ENCODE results near the gene F7. TPM values are rescaled to one million over a fixed set of nuclear protein-coding genes. Genes with fewer than 3 reads are reported as not detected.

The F7 gene
- total and polyA plus RNA-seq, 7 donors, result 0.36 TPM; not detected in 6

- Histone ChIP-seq H3K4me3 (no peak overlapping the region), H3K27me3 (no peaks in the 10 kb centered on the region), H3K27ac (no peak overlapping the region), H3K4me1 (no peaks in the 10 kb centered on the region), H3K9me3 (no peaks in the 10 kb centered on the region), H3K36me3 (no peaks in the 10 kb centered on the region)
- no peak for DNase-seq
- intact Hi-C loops (cut with DNase I), result no loop called here
- 89 to 90% methylated on average over 15 of the region's 15 CpGs for WGBS, 2 donors
- TF ChIP-seq POLR2A (IDR thresholded peaks at IDR 0.05) (no peak), EP300 (IDR thresholded peaks at IDR 0.05) (no peak), POLR2AphosphoS5 (IDR thresholded peaks at IDR 0.05) (no peak), CTCF (IDR thresholded peaks at IDR 0.05) (no peak)
These were observed 40.5 kb downstream of the F7 start for GRCh38 chr13:113145911-113146598.

- WGBS, 2 donors, result 87 to 88% methylated on average over 9 of the region's 9 CpGs
- TF ChIP-seq CTCF (IDR thresholded peaks at IDR 0.05) (no peak), POLR2AphosphoS5 (IDR thresholded peaks at IDR 0.05) (no peak), EP300 (IDR thresholded peaks at IDR 0.05) (no peak), POLR2A (IDR thresholded peaks at IDR 0.05) (no peak)
- DNase-seq, result no peak
These were observed 41.2 kb downstream of the F7 start for GRCh38 chr13:113146750-113147149.

GRCh38 chr13:113147206-113147605, 41.6 kb downstream of the F7 start:
- H3K9me3 ChIP-seq, result no peaks in the 10 kb centered on the region
- no peak for TF ChIP-seq POLR2AphosphoS5 (IDR thresholded peaks at IDR 0.05)
- TF ChIP-seq POLR2A (IDR thresholded peaks at IDR 0.05), result no peak
- no peak for TF ChIP-seq CTCF (IDR thresholded peaks at IDR 0.05)
- no peak for TF ChIP-seq EP300 (IDR thresholded peaks at IDR 0.05)
- 84 to 88% methylated on average over 8 of the region's 8 CpGs for WGBS, 2 donors
- DNase-seq, result no peak
- no peaks in the 10 kb centered on the region for H3K27me3 ChIP-seq
- no peak overlapping the region for H3K27ac ChIP-seq
- no peak overlapping the region for H3K4me3 ChIP-seq
- peaks cover 0 to 3% (median under 1%) of the 10 kb centered on the region in 4 donors for H3K4me1 ChIP-seq
- intact Hi-C loops (cut with DNase I), result no loop called here
- H3K36me3 ChIP-seq, result no peaks in the 10 kb centered on the region

More at GRCh38 chr13:113146750-113147149, 41.2 kb downstream of the F7 start:
- intact Hi-C loops (cut with DNase I), result no loop called here
- H3K4me3 ChIP-seq, result no peak overlapping the region
- no peaks in the 10 kb centered on the region for H3K9me3 ChIP-seq
- H3K4me1 ChIP-seq, result no peaks in the 10 kb centered on the region
- no peaks in the 10 kb centered on the region for H3K27me3 ChIP-seq
- H3K36me3 ChIP-seq, result no peaks in the 10 kb centered on the region
- no peak overlapping the region for H3K27ac ChIP-seq

GRCh38 chr13:113148407-113148806, 42.8 kb downstream of the F7 start:
- no peak for DNase-seq
- Histone ChIP-seq H3K4me1 (peaks cover 0 to 15% (median 11%) of the 10 kb centered on the region in 4 donors), H3K27me3 (no peaks in the 10 kb centered on the region), H3K27ac (no peak overlapping the region), H3K36me3 (no peaks in the 10 kb centered on the region), H3K4me3 (no peak overlapping the region), H3K9me3 (no peaks in the 10 kb centered on the region)
- no peak for TF ChIP-seq POLR2AphosphoS5 (IDR thresholded peaks at IDR 0.05)
- TF ChIP-seq CTCF (IDR thresholded peaks at IDR 0.05), result no peak
- TF ChIP-seq POLR2A (IDR thresholded peaks at IDR 0.05), result no peak
- intact Hi-C loops (cut with DNase I), result no loop called here
- WGBS, 2 donors, result 94 to 95% methylated on average over 13 of the region's 13 CpGs

Data from sigmoid colon (tissue), 7 donors.